OCI-LY3 (cell line): ENCODE data around the gene ZFYVE21.

Experiments used
- EZH2phosphoT487 ChIP-seq: fragments of 200-600 bp; shearing (Covaris generic); IDR thresholded peaks from 2 replicates; pipeline ENCODE4 v1.6.1; 2018; ENCODE audit warnings: antibody characterized with exemption, mixed run types, low read depth
- TF ChIP-seq, protein P1 (sequence below): fragments of 200-600, 300-600 bp; sonication (generic); IDR thresholded peaks from 2 replicates; pipeline ENCODE4 v1.5.1; 2014; ENCODE audit warnings: antibody characterized with exemption, low read length, low read depth

DNA sequence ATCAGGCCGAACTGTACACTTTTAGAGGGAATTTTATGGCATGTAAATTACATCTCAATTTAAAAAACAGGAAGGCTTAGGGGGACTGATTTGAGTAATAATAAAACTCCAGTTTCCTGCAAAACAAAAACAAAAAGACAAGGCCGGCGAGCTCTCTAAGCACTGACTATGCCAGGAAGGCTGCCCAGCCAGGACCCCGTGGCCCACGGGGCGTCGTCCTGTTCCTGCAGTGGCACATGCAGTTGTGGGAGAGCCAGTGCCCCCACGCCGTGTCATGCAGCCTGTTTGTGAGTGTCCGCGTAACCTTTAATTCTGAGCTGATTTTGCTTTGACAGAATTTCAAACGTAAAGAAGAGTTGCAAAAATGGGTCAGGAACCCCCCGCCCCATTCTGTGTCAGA lies 10.9 kb upstream of the ZFYVE21 start:
- TF ChIP-seq, protein P1, sequence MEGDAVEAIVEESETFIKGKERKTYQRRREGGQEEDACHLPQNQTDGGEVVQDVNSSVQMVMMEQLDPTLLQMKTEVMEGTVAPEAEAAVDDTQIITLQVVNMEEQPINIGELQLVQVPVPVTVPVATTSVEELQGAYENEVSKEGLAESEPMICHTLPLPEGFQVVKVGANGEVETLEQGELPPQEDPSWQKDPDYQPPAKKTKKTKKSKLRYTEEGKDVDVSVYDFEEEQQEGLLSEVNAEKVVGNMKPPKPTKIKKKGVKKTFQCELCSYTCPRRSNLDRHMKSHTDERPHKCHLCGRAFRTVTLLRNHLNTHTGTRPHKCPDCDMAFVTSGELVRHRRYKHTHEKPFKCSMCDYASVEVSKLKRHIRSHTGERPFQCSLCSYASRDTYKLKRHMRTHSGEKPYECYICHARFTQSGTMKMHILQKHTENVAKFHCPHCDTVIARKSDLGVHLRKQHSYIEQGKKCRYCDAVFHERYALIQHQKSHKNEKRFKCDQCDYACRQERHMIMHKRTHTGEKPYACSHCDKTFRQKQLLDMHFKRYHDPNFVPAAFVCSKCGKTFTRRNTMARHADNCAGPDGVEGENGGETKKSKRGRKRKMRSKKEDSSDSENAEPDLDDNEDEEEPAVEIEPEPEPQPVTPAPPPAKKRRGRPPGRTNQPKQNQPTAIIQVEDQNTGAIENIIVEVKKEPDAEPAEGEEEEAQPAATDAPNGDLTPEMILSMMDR, result no peak
- TF ChIP-seq EZH2phosphoT487, result no peak
